Activated CD4-positive, CD25-positive, alpha-beta regulatory T cell treated with anti-CD3 and anti-CD28 coated beads, Interleukin-2, amount 50 U/mL, for 72 hours (primary cell): Measurements from ENCODE around the gene RPS15A.
A peak's percentile ranks its signal among the peaks of the same experiment; 100 is the strongest.
"Not testable (repeated sequence)": the region's sequence is repeated elsewhere in the genome, so short reads cannot be mapped to it uniquely, and the experiment has no call there.

Source experiments
- DNase-seq: peaks from one replicate; pipeline ENCODE4 v3.0.0; 2021

Gene RPS15A

GRCh38 chr16:18796377-18796776, 6.2 kb upstream of the RPS15A start:
- no peak for DNase-seq

GRCh38 chr16:18792836-18793433, 2.8 kb upstream of the RPS15A start:
- no peak for DNase-seq

- no peak for DNase-seq
Observed at GRCh38 chr16:18789515-18789849, 652 bp downstream of the RPS15A start.

GRCh38 chr16:18788828-18789514, 1.2 kb downstream of the RPS15A start:
- DNase-seq = no peak

- DNase-seq = no peak
Observed at GRCh38 chr16:18784917-18785623, 5.1 kb downstream of the RPS15A start.

- no peak for DNase-seq
Observed at GRCh38 chr16:18783430-18784341, 6.4 kb downstream of the RPS15A start.

- no peak for DNase-seq
Observed at GRCh38 chr16:18782697-18783429, 7.3 kb downstream of the RPS15A start.

GRCh38 chr16:18781232-18781631, 8.9 kb downstream of the RPS15A start:
- not testable (repeated sequence) for DNase-seq

- DNase-seq = not testable (repeated sequence)
Observed at GRCh38 chr16:18780460-18781026, 9.6 kb downstream of the RPS15A start.

GRCh38 chr16:18777664-18778063, 12.5 kb downstream of the RPS15A start:
- not testable (repeated sequence) for DNase-seq

GRCh38 chr16:18776334-18776733, 13.8 kb downstream of the RPS15A start:
- DNase-seq = not testable (repeated sequence)

- DNase-seq = not testable (repeated sequence)
Observed at GRCh38 chr16:18774651-18775050, 15.5 kb downstream of the RPS15A start.

GRCh38 chr16:18772171-18772570, 18.0 kb downstream of the RPS15A start:
- DNase-seq = not testable (repeated sequence)

GRCh38 chr16:18770336-18770962, 19.7 kb downstream of the RPS15A start:
- not testable (repeated sequence) for DNase-seq

- not testable (repeated sequence) for DNase-seq
Observed at GRCh38 chr16:18767217-18767616, 22.9 kb downstream of the RPS15A start.

GRCh38 chr16:18762713-18763112, 27.4 kb downstream of the RPS15A start:
- not testable (repeated sequence) for DNase-seq

- peak; percentile 34 for DNase-seq
Observed at GRCh38 chr16:18759598-18760520, 30.3 kb downstream of the RPS15A start.

GRCh38 chr16:18757960-18758660, 32.0 kb downstream of the RPS15A start:
- not testable (repeated sequence) for DNase-seq

- not testable (repeated sequence) for DNase-seq
Observed at GRCh38 chr16:18756639-18757038, 33.5 kb downstream of the RPS15A start.

GRCh38 chr16:18742870-18743269, 47.3 kb downstream of the RPS15A start:
- DNase-seq = not testable (repeated sequence)
